Mucosa of gallbladder (tissue), 1 donor: ENCODE results near the gene SMARCA2. TPM values are rescaled to one million over a fixed set of nuclear protein-coding genes. Genes with fewer than 3 reads are reported as not detected.

Experiments used
- DNase-seq: peaks from one replicate; pipeline ENCODE4 v3.0.0-alpha.2; 2020; ENCODE audit warnings: low spot score
- total RNA-seq: library from RNA; stranded (reverse); gene quantifications from one replicate; pipeline ENCODE4 v1.2.1, GENCODE V29; 2021
- donor health status: DM: no; HTN: no; CAD: no.

The SMARCA2 gene
- total RNA-seq, 1 donor from 2014 or later = 184 TPM

- no peak for DNase-seq
These were observed 153.9 kb downstream of the SMARCA2 start for GRCh38 chr9:2169035-2169434.

- no peak for DNase-seq
These were observed 155.6 kb downstream of the SMARCA2 start for GRCh38 chr9:2170722-2171121.

- no peak for DNase-seq
These were observed 158.0 kb downstream of the SMARCA2 start for GRCh38 chr9:2173170-2173569.

GRCh38 chr9:2173861-2174260, 158.7 kb downstream of the SMARCA2 start:
- no peak for DNase-seq

GRCh38 chr9:2174306-2174705, 159.2 kb downstream of the SMARCA2 start:
- DNase-seq = no peak

GRCh38 chr9:2174911-2175310, 159.8 kb downstream of the SMARCA2 start:
- no peak for DNase-seq

- no peak for DNase-seq
These were observed 162.0 kb downstream of the SMARCA2 start for GRCh38 chr9:2177121-2177520.

GRCh38 chr9:2178034-2178734, 163.0 kb downstream of the SMARCA2 start:
- no peak for DNase-seq

- DNase-seq = no peak
These were observed 164.4 kb downstream of the SMARCA2 start for GRCh38 chr9:2179567-2179966.

- DNase-seq = no peak
These were observed 165.0 kb downstream of the SMARCA2 start for GRCh38 chr9:2180154-2180553.

- DNase-seq = no peak
These were observed 165.6 kb downstream of the SMARCA2 start for GRCh38 chr9:2180704-2181103.

GRCh38 chr9:2181792-2182191, 166.6 kb downstream of the SMARCA2 start:
- DNase-seq = no peak

- no peak for DNase-seq
These were observed 175.9 kb downstream of the SMARCA2 start for GRCh38 chr9:2190939-2191608.

GRCh38 chr9:2191609-2191972, 176.4 kb downstream of the SMARCA2 start:
- no peak for DNase-seq

- no peak for DNase-seq
These were observed 177.3 kb downstream of the SMARCA2 start for GRCh38 chr9:2192356-2192979.

- no peak for DNase-seq
These were observed 178.4 kb downstream of the SMARCA2 start for GRCh38 chr9:2193552-2193951.

- DNase-seq = no peak
These were observed 180.1 kb downstream of the SMARCA2 start for GRCh38 chr9:2195211-2195610.

- DNase-seq = no peak
These were observed 181.6 kb downstream of the SMARCA2 start for GRCh38 chr9:2196757-2197156.

- no peak for DNase-seq
These were observed 183.9 kb downstream of the SMARCA2 start for GRCh38 chr9:2198956-2199635.

- DNase-seq = no peak
These were observed 185.1 kb downstream of the SMARCA2 start for GRCh38 chr9:2199999-2200796.

- no peak for DNase-seq
These were observed 193.3 kb downstream of the SMARCA2 start for GRCh38 chr9:2208465-2208864.

- no peak for DNase-seq
These were observed 193.8 kb downstream of the SMARCA2 start for GRCh38 chr9:2208991-2209390.
